NCI-H1105 (cell line): Measurements from ENCODE around the gene ATG9B.
"Not testable (repeated sequence)": the region's sequence is repeated elsewhere in the genome, so short reads cannot be mapped to it uniquely, and the experiment has no call there.

ENCODE experiments used
- DNase-seq: peaks from one replicate; lab custom pipeline; 2025; lab: John Stamatoyannopoulos, UW

The ATG9B gene

DNA sequence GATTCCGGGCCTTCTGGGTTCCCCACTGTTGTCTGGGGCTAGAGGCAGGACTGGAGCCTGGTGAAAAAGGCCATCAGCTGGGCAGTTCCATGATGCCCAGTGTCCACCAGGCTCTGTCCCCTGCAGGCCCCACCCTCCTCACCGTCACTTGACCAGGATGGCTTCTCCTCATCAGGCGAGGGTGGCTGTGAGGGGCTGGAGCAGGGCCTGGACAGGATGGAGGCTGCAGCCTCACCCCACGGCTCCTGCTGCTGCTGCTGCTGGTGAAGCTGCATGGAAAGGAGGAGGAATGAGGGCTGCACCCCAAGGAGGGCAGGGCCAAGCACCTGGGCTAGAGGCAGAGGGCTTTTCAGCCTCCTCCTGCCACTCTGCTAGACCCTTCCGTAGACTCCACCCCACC is 8.3 kb downstream of the ATG9B start:
- no peak for DNase-seq

DNA sequence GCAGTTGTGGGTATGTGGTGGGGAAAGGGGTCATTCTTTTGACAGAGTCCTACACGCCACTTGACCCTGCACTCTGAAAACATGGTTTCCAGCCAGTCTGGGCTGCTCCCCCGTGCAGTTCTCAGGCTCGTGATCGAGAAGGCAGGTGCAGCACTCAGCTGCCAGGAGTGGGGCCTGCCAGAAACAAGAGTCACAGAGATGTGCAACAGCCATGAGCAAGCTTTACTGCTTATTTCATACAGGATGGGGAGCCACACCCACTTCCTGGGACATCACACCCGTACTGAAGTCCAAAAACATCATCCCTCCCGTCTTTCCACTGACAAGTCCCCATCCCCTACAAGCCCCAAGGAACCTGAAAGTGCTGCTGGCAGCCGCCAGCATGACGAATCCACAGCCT is 9.3 kb downstream of the ATG9B start:
- DNase-seq, result no peak

DNA sequence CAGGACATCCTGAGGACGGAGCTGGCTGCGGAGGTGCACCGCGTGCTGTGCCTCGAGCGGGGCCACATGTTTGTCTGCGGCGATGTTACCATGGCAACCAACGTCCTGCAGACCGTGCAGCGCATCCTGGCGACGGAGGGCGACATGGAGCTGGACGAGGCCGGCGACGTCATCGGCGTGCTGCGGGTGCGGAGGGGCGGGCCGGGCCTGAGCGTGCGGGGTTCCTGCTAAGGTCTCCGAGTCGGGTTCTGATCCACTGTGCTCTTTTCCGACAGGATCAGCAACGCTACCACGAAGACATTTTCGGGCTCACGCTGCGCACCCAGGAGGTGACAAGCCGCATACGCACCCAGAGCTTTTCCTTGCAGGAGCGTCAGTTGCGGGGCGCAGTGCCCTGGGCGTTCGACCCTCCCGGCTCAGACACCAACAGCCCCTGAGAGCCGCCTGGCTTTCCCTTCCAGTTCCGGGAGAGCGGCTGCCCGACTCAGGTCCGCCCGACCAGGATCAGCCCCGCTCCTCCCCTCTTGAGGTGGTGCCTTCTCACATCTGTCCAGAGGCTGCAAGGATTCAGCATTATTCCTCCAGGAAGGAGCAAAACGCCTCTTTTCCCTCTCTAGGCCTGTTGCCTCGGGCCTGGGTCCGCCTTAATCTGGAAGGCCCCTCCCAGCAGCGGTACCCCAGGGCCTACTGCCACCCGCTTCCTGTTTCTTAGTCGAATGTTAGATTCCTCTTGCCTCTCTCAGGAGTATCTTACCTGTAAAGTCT is 10.4 kb downstream of the ATG9B start:
- peak; percentile 16 for DNase-seq

DNA sequence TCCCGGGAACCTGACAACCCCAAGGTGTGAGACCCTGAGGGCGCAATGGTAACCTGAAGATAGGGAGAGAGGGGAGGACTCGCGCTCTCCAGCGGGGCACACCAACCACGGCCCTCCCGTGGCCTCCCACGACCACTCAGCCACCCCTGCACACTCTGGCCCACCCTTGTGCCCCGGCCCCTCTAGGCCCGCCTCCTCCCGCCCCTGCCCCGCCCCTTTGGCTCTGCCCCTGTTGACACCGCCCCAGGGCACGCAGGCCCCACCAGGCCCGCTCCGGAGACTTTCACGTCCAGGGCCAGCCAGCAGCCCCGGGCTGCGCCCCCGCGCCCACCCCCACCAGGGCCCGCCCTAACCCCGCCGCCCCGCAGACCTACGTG is 10.9 kb downstream of the ATG9B start:
- DNase-seq, result no peak

DNA sequence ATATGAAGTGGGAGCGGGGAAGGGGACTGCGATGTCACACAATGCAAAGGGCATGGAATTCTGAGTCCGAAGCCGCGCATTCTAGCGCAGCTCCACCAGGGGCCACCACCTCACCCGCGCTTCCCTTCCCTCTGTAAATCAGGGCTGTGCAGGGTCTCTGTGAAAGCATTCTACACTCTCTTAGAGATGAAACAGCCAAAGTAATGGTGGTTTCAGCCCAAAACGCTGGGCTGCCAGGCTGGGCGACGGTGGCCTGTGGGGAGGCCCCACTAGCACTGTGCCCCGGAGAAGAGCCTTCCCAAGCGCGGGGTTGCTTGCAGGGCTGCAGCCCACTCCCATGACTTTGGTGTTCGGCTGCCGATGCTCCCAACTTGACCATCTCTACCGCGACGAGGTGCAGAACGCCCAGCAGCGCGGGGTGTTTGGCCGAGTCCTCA is 11.4 kb downstream of the ATG9B start:
- peak; percentile 32 for DNase-seq

DNA sequence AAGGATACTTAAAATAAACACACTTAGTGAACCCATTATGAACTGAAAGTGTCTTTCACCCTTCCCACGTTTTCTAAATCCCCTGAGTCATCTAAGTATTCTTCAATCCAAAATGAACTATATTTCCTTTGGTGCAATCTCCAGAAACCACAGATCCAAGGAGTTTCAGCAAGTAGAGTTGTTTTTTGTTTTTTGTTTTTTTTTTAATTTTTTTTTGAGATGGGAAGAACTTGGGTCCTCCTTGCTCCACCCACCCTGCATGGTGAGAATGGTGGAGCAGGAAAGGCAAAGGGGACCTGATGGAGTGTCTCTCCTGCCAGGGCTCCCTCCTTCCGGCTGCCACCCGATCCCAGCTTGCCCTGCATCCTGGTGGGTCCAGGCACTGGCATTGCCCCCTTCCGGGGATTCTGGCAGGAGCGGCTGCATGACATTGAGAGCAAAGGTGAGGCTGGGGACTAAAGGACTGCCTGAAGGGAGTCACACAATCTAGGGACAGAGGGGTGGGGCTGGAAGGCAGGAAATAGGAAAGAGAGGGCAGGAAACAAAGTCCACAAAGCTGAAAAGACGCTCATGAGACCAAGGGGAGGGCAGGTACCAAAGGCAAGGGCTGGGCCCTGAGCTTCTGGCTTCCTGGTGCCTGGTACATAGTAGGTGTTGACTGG is 12.1 kb downstream of the ATG9B start:
- DNase-seq, result no peak

DNA sequence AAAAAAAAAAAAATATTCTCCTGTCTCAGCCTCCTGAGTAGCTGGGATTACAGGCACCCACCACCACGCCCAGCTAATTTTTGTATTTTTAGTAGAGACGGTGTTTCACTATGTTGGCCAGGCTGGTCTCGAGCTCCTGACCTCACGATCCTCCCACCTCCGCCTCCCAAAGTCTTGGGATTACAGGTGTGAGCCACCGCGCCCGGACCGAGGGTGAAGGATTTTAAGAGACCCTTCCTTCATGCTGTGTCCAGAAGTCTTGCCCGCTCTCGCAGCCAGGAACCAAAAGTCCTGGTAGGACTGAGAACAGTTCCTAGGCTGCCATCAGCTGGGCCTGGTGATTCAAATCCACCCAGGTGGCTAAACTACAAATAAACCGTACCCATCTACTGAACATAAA is 12.7 kb downstream of the ATG9B start:
- not testable (repeated sequence) for DNase-seq

DNA sequence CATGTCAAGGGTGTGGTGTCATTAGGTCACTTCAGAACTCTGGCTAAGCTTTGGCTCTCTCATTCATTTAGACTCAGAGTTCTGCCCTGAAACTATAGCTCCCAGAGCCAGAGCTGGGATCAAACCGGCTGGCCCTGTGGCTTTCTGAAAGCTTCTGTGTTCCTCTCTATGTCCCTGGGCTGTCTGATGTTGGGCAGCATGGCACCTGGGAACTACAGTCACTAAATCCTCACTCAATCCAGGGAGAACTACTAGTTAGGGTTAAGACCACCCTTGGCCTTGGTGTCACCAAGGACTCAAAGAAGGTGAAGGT is 13.2 kb downstream of the ATG9B start:
- DNase-seq, result no peak

DNA sequence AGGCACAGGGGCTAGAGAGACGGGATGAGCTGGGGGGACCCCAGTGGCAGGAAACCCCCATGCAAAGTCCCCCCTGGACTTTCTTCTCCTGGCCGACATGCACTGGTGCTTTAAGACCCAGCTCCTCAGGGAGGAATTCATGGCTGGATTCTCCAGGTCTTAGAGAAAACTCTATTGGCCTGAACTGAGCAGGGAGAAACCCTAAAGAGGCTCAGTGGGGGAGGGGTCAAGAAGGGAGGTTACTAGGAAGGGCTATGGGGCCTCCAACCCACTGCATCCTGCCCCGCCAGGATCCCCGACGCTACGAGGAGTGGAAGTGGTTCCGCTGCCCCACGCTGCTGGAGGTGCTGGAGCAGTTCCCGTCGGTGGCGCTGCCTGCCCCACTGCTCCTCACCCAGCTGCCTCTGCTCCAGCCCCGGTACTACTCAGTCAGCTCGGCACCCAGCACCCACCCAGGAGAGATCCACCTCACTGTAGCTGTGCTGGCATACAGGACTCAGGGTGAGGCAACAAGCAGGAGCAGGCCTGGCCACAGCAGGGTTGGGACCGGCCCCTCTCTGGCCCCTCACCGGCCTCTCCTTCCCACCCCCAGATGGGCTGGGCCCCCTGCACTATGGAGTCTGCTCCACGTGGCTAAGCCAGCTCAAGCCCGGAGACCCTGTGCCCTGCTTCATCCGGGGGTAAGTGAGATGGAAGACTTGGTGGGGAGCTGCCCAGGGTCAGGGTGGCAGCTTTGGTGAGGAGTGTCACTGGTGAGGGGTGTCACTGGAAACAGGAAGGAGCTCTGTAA is 13.8 kb downstream of the ATG9B start:
- no peak for DNase-seq

DNA sequence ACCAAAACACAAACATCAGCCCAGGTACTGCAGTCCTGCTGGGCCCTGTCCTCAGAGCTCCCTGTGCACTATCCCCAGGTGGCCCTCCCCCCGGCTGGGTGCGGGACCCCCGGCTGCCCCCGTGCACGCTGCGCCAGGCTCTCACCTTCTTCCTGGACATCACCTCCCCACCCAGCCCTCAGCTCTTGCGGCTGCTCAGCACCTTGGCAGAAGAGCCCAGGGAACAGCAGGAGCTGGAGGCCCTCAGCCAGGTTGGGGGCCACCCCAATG is 14.3 kb downstream of the ATG9B start:
- DNase-seq, result no peak

DNA sequence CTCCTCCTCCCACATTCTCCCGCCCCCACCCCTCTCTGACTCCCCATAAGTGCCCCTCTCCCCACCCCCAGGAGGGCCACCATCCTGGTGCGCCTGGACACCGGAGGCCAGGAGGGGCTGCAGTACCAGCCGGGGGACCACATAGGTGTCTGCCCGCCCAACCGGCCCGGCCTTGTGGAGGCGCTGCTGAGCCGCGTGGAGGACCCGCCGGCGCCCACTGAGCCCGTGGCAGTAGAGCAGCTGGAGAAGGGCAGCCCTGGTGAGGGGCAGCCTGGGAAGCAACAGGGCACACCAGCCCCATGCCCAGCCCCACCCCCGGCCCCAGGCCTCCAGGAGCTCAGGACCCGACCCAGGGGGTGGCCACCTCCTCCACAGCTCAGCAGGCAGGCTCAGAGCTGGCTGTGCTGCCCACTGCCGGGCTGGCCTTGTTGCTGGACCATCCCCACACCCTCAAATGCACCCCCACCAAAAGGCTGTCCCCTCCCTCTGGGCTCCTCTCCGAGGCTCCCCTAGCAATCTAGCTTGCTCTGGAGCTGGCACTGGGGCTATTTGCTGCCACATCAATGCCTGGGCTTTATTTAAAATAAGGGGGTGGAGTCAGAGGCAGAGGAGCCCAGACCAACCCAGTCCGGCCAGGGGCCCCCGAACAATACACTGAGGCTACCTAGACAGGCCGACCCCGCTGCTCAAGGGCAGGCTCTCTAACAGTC is 14.8 kb downstream of the ATG9B start:
- no peak for DNase-seq

DNA sequence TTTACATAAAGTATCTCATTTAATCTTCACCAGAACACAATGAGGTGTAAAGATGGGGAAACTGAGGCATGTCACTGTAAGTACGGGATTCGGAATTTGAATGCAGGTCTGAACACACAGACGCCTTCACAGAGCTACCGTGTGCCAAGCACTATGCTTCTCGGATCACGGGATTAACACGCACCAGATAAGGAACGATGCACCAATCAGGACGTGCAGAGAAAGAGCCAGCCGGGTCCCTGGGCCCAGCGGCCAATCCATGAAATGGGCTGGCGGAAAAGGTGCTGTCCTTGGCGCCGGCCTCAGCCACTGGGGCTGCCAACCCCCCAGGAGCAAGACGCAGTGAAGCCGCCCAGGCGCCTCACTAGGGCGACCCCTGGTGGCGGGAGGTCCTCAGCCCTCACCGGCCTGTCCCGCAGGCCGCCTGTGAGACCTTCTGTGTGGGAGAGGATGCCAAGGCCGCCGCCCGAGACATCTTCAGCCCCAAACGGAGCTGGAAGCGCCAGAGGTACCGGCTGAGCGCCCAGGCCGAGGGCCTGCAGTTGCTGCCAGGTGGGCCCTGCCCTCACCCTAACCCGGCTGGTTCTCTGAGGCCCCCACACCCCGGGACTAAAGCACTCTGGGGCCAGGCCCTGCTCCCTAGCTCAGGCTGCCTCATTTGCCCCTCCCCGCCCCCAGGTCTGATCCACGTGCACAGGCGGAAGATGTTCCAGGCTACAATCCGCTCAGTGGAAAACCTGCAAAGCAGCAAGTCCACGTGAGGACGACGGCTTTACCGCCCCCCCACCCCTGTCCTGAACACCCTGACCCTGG is 15.6 kb downstream of the ATG9B start:
- DNase-seq, result no peak

DNA sequence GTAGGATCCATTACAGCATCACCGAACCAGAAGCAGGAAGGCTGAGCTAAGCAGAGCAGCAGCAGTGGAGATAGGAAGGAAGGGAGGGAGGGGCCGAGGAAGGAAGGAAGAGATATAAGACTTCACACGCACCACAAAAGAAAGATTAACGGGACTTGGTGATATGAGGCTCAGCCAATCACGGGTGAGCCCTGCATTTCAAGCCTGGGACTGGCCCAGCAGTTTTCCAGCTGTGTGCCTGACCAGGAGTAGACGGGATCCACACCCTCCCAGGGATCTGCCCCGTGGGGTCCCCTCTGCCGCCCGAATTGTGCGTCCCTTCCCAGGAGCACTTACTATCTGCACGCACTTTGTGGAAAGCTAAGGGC is 16.2 kb downstream of the ATG9B start:
- no peak for DNase-seq

DNA sequence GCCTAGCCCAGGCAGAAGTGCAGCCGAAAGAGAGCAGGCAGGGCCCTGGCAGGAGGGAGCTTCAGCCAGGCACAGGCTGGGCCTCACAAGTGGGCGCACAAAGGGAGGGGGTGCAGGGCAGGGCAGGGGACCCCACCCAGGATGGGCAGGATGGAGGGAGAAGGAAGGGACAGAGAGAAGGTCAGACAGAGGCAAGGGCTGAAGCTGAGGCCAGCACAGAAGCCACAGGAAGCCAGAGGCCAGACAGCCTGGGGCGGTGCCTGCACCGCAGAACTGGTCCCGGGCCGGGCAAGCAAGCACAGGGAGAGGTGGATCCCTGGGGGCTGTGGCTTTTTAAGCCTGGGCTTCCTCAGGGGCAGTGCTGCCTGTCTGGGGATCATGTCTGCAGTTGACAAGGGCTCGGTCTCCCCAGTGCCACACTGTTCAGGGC is 16.8 kb downstream of the ATG9B start:
- no peak for DNase-seq

DNA sequence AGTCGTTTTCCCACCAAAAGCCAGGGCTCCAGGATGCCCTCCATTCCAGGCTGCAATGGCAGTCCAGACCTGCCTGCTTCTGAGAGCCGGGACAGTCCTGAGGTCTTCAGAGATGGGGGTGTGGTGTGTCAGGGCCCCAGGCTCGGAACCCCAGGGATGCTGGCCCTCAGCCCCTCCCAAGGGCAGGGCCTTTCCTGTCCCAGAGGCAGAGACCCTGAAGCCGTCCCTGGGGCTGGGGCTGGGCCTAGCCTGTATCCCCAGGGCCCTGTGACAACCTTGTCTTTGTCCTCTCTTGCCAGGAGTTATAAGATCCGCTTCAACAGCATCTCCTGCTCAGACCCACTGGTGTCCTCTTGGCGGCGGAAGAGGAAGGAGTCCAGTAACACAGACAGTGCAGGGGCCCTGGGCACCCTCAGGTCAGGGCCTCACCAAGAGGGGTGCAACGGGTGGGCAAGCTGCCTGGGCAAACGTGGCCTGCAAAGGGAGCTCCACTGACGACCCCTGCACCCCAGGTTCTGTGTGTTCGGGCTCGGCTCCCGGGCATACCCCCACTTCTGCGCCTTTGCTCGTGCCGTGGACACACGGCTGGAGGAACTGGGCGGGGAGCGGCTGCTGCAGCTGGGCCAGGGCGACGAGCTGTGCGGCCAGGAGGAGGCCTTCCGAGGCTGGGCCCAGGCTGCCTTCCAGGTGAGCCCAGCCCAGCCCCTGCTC is 17.5 kb downstream of the ATG9B start:
- no peak for DNase-seq

DNA sequence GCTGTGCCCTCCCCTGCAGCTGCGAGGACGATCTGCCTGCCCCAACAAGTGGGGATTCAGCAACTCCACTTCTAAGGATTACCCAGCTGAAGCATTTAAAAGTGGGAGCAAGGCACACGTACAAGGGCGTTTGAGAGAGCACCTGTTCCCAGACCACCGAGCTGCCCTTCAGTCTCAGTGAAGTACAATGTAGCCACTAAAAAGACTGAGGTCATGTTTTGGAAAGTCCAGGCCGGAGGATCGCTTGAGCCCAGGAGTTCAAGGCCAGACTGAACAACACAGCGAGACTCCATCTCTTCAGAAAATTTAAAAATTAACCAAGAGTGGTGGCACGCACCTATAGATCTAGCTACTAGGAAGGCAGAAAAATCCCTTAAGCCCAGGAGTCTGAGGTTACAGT is 18.7 kb downstream of the ATG9B start:
- no peak for DNase-seq

DNA sequence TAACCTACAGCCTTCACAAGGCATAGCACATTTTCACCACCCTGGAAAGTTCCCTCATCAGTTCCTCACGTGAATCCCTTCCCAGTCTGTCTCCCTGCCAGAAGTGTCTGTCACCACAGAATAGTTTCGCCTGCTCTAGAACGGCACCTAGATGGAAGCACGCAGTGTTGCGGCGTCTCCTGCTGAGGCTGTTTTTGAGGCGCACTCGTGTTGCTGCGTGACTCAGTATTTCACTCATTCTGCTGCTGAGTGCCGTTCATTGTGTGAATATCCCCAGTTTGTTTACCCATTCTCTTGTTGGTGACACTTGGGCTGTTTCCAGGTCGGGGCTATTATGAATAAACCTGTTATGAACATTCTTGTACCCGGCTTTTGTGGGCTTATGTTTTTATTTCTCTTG is 20.7 kb downstream of the ATG9B start:
- no peak for DNase-seq

DNA sequence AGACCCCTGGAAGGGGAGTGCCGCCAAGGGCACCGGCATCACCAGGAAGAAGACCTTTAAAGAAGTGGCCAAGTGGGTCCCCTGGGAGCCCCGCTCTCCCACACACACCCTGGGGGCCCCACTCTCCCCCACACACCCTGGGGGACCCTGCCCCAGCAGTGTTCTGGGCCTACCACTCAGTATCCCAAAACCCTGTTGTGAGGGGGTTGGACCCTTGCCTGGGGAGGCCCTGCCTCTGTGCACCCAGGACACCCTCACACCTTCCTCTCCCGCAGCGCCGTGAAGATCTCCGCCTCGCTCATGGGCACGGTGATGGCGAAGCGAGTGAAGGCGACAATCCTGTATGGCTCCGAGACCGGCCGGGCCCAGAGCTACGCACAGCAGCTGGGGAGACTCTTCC is 22.7 kb downstream of the ATG9B start:
- no peak for DNase-seq

DNA sequence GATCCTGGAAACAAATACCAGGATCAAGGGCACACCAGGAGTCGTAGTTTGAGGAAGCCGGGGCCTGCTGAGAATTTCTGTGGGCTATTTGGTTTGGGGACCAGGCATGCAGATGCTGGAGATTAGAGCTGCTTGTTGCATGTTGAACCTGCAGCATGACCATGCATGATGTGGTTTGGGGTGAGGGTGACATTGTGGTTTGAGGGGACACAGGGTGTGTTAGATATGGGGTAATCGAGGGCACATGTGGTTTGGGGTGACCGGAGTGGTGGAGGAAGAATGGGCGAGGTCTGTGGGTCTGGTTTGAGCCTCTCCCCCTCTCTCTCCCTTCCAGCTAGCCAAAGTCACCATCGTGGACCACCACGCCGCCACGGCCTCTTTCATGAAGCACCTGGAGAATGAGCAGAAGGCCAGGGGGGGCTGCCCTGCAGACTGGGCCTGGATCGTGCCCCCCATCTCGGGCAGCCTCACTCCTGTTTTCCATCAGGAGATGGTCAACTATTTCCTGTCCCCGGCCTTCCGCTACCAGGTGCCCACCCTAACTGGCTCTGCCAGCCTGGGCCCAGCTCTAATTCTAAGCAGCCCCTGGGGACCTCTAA is 23.3 kb downstream of the ATG9B start:
- DNase-seq, result no peak

DNA sequence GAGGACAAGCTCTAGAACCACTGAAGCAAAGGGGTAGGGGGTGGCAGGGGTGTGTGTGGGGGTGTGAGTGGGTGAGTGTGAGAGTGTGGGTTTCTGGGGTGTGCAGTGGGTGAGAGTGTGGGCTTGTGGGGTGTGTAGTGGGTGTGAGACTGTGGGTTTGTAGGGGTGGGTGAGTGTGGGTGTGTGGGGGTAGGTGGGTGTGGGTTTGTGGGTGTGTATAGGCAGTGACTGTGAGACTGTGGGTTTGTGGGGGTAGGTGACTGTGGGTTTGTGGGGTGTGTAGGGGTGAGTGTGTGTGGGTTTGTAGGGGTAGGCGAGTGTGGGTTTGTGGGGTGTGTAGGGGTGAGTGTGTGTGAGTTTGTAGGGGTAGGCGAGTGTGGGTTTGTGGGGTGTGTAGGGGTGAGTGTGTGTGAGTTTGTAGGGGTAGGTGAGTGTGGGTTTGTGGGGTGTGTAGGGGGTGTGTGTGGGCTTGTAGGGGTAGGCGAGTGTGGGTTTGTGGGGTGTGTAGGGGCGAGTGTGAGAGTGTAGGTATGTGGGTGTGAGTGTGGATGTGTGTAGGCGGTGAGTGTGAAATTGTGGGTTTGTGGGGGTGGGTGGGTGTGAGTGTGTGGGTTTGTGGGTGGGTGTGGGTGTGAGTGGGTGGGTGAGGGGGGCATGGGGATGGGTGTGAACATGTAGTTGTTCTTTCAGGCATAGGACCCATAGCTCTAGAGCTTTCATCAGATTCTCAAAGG is 24.6 kb downstream of the ATG9B start:
- DNase-seq, result no peak
